DOHH2 (cell line): ENCODE measurements around the gene ALPL.

Experiments used
- H3F3A ChIP-seq: fragments of 200-600 bp; sonication (generic), shearing (Covaris generic); 2 replicates; pipeline ENCODE4 v1.6.0; 2016; ENCODE audit warnings: antibody characterized with exemption, mild to moderate bottlenecking; ENCODE audit not compliant: control insufficient read depth, insufficient read depth
- H3K27ac ChIP-seq: fragments of 200-600 bp; sonication (generic); 2 replicates; pipeline ENCODE4 v1.5.1; 2014; ENCODE audit warnings: low read depth, mild to moderate bottlenecking, low read length, moderate library complexity
- H3K27me3 ChIP-seq: fragments of 200-600 bp; sonication (generic); 2 replicates; pipeline ENCODE4 v1.6.1; 2014; ENCODE audit warnings: mild to moderate bottlenecking, low read length, mixed read lengths; ENCODE audit not compliant: control insufficient read depth
- H3K36me3 ChIP-seq: fragments of 200-600 bp; sonication (generic); 2 replicates; pipeline ENCODE4 v1.6.1; 2014; ENCODE audit warnings: mild to moderate bottlenecking, low read length, moderate library complexity, mixed read lengths; ENCODE audit not compliant: control insufficient read depth
- H3K4me1 ChIP-seq: fragments of 200-600 bp; sonication (generic); 2 replicates; pipeline ENCODE4 v1.6.1; 2014; ENCODE audit warnings: mild to moderate bottlenecking, low read length, mixed read lengths; ENCODE audit not compliant: control insufficient read depth
- H3K4me2 ChIP-seq: fragments of 200-600 bp; sonication (generic); 2 replicates; pipeline ENCODE4 v1.6.0; 2014; ENCODE audit warnings: mild to moderate bottlenecking, low read length, moderate library complexity
- H3K4me3 ChIP-seq: fragments of 200-600 bp; sonication (generic); 2 replicates; pipeline ENCODE4 v1.5.1; 2014; ENCODE audit warnings: mild to moderate bottlenecking, low read length, mixed read lengths
- H3K79me2 ChIP-seq: fragments of 200-600 bp; sonication (generic); 2 replicates; pipeline ENCODE4 v1.6.1; 2014; ENCODE audit warnings: mild to moderate bottlenecking, low read length, mixed read lengths; ENCODE audit not compliant: control insufficient read depth
- H3K9me2 ChIP-seq: fragments of 200-600 bp; sonication (generic); replicated peaks from 2 replicates; pipeline ENCODE4 v1.6.1; 2014; ENCODE audit warnings: mild to moderate bottlenecking, low read length, mixed read lengths; ENCODE audit not compliant: control insufficient read depth
- H3K9me3 ChIP-seq: fragments of 200-600 bp; sonication (generic); 2 replicates; pipeline ENCODE4 v1.6.1; 2014; ENCODE audit warnings: antibody characterized with exemption, low read length, mixed read lengths; ENCODE audit not compliant: control insufficient read depth, insufficient read depth
- H4K20me1 ChIP-seq: fragments of 200-600 bp; sonication (generic); 2 replicates; pipeline ENCODE4 v1.6.0; 2014; ENCODE audit warnings: low read depth, mild to moderate bottlenecking, antibody characterized with exemption, low read length, moderate library complexity; ENCODE audit not compliant: control insufficient read depth, insufficient read depth
- CTCF ChIP-seq: fragments of 200-600 bp; sonication (generic); IDR thresholded peaks from one replicate; pipeline ENCODE4 v1.5.1; 2014; ENCODE audit warnings: antibody characterized with exemption, mild to moderate bottlenecking, low read depth, low read length; ENCODE audit not compliant: poor library complexity, severe bottlenecking
- EZH2phosphoT487 ChIP-seq: fragments of 200-600 bp; sonication (generic); IDR thresholded peaks from 2 replicates; pipeline ENCODE4 v1.6.1; 2017; ENCODE audit warnings: borderline replicate concordance, mild to moderate bottlenecking, antibody characterized with exemption, low read length, moderate library complexity, mixed read lengths

ALPL gene

GRCh38 chr1:21496063-21496462, 13.2 kb upstream of the ALPL start:
- H4K20me1 ChIP-seq, result no peaks in the 10 kb centered on the region
- H3K4me3 ChIP-seq, result no peak overlapping the region
- H3K36me3 ChIP-seq, result no peaks in the 10 kb centered on the region
- H3K27me3 ChIP-seq, result peaks cover 13% of the 10 kb centered on the region; the same call in 1 of the 2 replicates
- H3K4me2 ChIP-seq, result no peak overlapping the region
- no peaks in the 10 kb centered on the region for H3F3A ChIP-seq
- no peak overlapping the region for H3K27ac ChIP-seq
- H3K9me3 ChIP-seq, result no peaks in the 10 kb centered on the region
- TF ChIP-seq EZH2phosphoT487 (no peak), CTCF (no peak)
- H3K79me2 ChIP-seq, result no peaks in the 10 kb centered on the region
- no peaks in the 10 kb centered on the region for H3K9me2 ChIP-seq
- H3K4me1 ChIP-seq, result no peaks in the 10 kb centered on the region

- Histone ChIP-seq H3K79me2 (no peaks in the 10 kb centered on the region), H4K20me1 (no peaks in the 10 kb centered on the region), H3K4me1 (no peaks in the 10 kb centered on the region), H3K9me3 (no peaks in the 10 kb centered on the region), H3K4me2 (no peak overlapping the region), H3K4me3 (no peak overlapping the region), H3K27ac (no peak overlapping the region), H3F3A (no peaks in the 10 kb centered on the region), H3K36me3 (no peaks in the 10 kb centered on the region), H3K9me2 (no peaks in the 10 kb centered on the region), H3K27me3 (peaks cover 10% of the 10 kb centered on the region; the same call in 1 of the 2 replicates)
- TF ChIP-seq EZH2phosphoT487 (no peak), CTCF (no peak)
Observed at GRCh38 chr1:21496886-21497285, 12.3 kb upstream of the ALPL start.

- H3K27me3 ChIP-seq, result peaks cover 7% of the 10 kb centered on the region; the same call in 1 of the 2 replicates
- H3K79me2 ChIP-seq, result no peaks in the 10 kb centered on the region
- no peaks in the 10 kb centered on the region for H3K9me2 ChIP-seq
- H3K9me3 ChIP-seq, result no peaks in the 10 kb centered on the region
- no peak overlapping the region for H3K4me3 ChIP-seq
- no peaks in the 10 kb centered on the region for H3F3A ChIP-seq
- H3K4me1 ChIP-seq, result no peaks in the 10 kb centered on the region
- no peak for TF ChIP-seq CTCF
- no peak for TF ChIP-seq EZH2phosphoT487
- H3K4me2 ChIP-seq, result no peak overlapping the region
- no peak overlapping the region for H3K27ac ChIP-seq
- no peaks in the 10 kb centered on the region for H4K20me1 ChIP-seq
- H3K36me3 ChIP-seq, result no peaks in the 10 kb centered on the region
Observed at GRCh38 chr1:21497466-21498061, 11.7 kb upstream of the ALPL start.
